Esophagus squamous epithelium (tissue), 5 donors: ENCODE measurements around the gene LSP1. TPM values are rescaled to one million over a fixed set of nuclear protein-coding genes. Genes with fewer than 3 reads are reported as not detected.

Experiments used
- DNase-seq: peaks from one replicate; lab custom pipeline; 2025; lab: John Stamatoyannopoulos, UW
- H3K27ac ChIP-seq, 4 donors: fragments of 200-600 bp; sonication (generic); one replicate each; pipeline ENCODE4 v1.5.1; 2016 to 2019; ENCODE audit warnings: mild to moderate bottlenecking in 1 of 4
- H3K27me3 ChIP-seq, 4 donors: fragments of 200-600 bp; sonication (generic); 1 replicate in 3 of 4; 2 replicates in 1 of 4; pipeline versions ENCODE4 v1.5.1 to v1.6.0; 2017 to 2021; ENCODE audit warnings: antibody characterized with exemption in 1 of 4
- H3K36me3 ChIP-seq, 3 donors: fragments of 200-600 bp; sonication (generic); one replicate each; pipeline ENCODE4 v1.5.1; 2016 to 2019
- H3K4me1 ChIP-seq, 3 donors: fragments of 200-600 bp; sonication (generic); one replicate each; pipeline ENCODE4 v1.5.1; 2017 to 2019
- H3K4me3 ChIP-seq, 4 donors: fragments of 200-600 bp; sonication (generic); 1 replicate in 3 of 4; 2 replicates in 1 of 4; pipeline ENCODE4 v1.5.1; 2016 to 2019; ENCODE audit warnings: mild to moderate bottlenecking in 2 of 4, moderate library complexity in 1 of 4
- H3K9me3 ChIP-seq, 3 donors: fragments of 200-600 bp; sonication (generic); one replicate each; pipeline ENCODE4 v1.5.1; 2016 to 2019
- POLR2A ChIP-seq, 4 donors: fragments of 450-650 bp; IDR thresholded peaks; one replicate each; pipeline ENCODE4 v1.6.1; 2017; ENCODE audit warnings: antibody characterized with exemption in 4 of 4, mild to moderate bottlenecking in 4 of 4, moderate library complexity in 3 of 4
- WGBS, 2 donors: methylation state at CpG; one replicate each; pipeline ENCODE4 v1.1.5; 2018; 5-methylcytosine and 5-hydroxymethylcytosine counted together
- intact Hi-C: fragments of 100-400 bp; cut with DNase I; formaldehyde crosslinking; loops from one replicate; pipeline ENCODE4 v1.15.0; 2022
- total RNA-seq, 4 donors: library from RNA; depleted of rRNA; stranded (reverse); fragments of >200 nt; gene quantifications; one replicate each; pipeline ENCODE4 v1.1.0, GENCODE V29; 2016
- TF ChIP-seq, protein P1 (sequence below), 6 experiments: fragments of 450-650 bp in 4 of 6; fragments of 200-600 bp in 2 of 6; sonication (generic) in 2 of 6; IDR thresholded peaks; one replicate each; pipeline ENCODE4 v1.5.1; 2016 to 2019; ENCODE audit warnings: antibody characterized with exemption in 6 of 6, mild to moderate bottlenecking in 4 of 6, moderate library complexity in 4 of 6
- donor health status: DM: yes; HTN: yes; CAD: no.

Gene LSP1
- total RNA-seq, 4 donors from 2014 or later, result 23.3 to 75.9 (median 46.4) TPM

DNA sequence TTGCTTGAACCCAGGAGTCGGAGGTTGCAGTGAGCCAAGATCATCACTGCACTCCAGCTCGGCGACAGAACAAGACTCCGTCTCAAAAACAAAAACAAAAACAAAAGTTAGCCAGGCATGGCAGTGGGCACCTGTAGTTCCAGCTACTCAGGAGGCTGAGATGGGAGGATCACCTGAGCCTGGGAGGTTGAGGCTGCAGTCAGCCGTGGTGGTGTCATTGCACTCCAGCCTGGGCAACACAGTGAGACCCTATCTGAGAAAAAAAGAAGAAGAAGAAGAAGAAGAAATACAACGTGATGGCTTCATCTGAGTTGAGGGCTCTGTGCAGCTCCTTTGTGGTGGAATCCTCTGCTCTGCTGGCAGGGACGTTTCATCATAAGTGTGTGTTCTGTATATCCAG, 56.6 kb downstream of the LSP1 start:
- Histone ChIP-seq H3K36me3 (no peaks in the 10 kb centered on the region), H3K4me1 (peaks cover 0 to 15% (median 0%) of the 10 kb centered on the region in 3 donors), H3K4me3 (no peak overlapping the region), H3K27me3 (peaks cover 0 to 16% (median 0%) of the 10 kb centered on the region in 4 donors), H3K9me3 (no peaks in the 10 kb centered on the region), H3K27ac (no peak overlapping the region)
- TF ChIP-seq, protein P1, sequence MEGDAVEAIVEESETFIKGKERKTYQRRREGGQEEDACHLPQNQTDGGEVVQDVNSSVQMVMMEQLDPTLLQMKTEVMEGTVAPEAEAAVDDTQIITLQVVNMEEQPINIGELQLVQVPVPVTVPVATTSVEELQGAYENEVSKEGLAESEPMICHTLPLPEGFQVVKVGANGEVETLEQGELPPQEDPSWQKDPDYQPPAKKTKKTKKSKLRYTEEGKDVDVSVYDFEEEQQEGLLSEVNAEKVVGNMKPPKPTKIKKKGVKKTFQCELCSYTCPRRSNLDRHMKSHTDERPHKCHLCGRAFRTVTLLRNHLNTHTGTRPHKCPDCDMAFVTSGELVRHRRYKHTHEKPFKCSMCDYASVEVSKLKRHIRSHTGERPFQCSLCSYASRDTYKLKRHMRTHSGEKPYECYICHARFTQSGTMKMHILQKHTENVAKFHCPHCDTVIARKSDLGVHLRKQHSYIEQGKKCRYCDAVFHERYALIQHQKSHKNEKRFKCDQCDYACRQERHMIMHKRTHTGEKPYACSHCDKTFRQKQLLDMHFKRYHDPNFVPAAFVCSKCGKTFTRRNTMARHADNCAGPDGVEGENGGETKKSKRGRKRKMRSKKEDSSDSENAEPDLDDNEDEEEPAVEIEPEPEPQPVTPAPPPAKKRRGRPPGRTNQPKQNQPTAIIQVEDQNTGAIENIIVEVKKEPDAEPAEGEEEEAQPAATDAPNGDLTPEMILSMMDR (IDR thresholded peaks at IDR 0.05), result no peak
- no peak for TF ChIP-seq POLR2A (IDR thresholded peaks at IDR 0.05)
- intact Hi-C loops, result no loop called here
- DNase-seq, result no peak
- 83 to 88% methylated on average over 7 of the region's 7 CpGs for WGBS, 2 donors

DNA sequence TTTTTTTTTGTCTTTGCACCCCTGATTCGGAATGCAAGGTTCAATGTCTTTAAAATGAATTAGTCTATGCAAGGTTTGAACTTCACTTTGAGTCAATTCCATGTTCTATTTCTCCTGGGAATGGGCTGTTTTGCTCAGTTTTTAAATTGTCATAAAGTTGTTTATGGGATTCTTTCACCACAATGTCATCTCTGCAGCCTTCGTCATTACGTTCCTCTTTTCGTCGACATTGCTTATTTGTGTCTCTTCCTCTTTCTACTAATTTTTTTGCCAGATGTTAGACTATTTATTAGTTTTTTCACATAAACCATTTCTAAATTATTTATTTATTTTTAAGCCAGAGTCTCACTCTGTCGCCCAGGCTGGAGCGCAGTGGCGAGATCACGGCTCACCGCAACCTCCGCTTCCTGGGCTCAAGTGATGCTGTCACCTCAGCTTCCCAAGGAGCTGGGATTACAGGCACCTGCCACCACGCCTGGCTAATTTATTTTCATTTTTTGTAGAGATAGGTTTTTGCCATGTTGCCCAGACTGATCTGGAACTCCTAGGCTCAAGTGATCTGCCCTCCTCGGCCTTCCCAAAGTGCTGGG, 59.5 kb downstream of the LSP1 start:
- DNase-seq, result no peak
- no peaks in the 10 kb centered on the region for H3K36me3 ChIP-seq

DNA sequence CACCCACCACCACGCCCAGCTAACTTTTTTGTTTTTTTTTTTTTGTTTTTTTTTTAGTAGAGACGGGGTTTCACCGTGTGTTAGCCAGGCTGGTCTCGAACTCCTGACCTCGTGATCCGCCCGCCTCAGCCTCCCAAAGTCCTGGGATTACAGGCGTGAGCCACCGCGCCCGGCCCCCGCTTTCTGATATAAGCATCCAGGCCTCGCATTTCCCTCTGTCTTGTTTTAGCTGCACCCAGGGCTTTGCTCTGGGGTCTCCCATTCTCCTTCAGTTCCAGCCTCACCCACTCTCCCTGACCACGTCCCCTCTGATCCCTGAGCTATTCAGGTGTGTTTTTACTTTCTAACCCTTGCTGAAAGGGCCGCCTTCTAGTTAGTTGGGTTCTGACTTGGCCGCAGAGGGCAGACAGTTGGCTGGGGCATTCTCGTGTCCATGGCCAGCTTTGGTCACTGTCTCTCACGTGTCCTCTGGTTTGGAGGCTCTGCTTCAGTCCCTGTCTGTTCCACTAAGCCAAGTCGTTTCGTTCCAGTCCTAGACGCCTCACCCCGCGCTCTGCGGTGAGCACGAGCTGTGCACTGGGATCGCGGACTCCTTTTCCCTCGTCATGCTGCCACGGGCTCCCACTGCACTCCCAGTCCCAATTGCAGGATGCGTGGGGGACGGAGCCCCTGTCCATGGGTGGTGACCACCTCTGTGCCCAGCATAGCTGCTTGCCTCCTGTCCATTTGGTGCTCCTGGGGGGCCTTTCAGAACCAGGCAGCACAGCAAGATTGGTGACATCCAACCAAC, 60.6 kb downstream of the LSP1 start:
- Histone ChIP-seq H3K4me1 (peaks cover 0 to 22% (median 12%) of the 10 kb centered on the region in 3 donors), H3K36me3 (no peaks in the 10 kb centered on the region), H3K27ac (no peak overlapping the region), H3K27me3 (peaks cover 0 to 10% (median 0%) of the 10 kb centered on the region in 4 donors), H3K9me3 (no peaks in the 10 kb centered on the region), H3K4me3 (no peak overlapping the region)
- WGBS, 2 donors, result 88 to 89% methylated on average over 28 to 31 of the region's 31 CpGs
- DNase-seq, result no peak
- intact Hi-C loops, result no loop called here
- TF ChIP-seq, protein P1 (IDR thresholded peaks at IDR 0.05), result no peak

More for the DNA sequence above, 59.5 kb downstream of the LSP1 start:
- H3K27me3 ChIP-seq, result peaks cover 0 to 10% (median 0%) of the 10 kb centered on the region in 4 donors
- no peak overlapping the region for H3K4me3 ChIP-seq
- TF ChIP-seq, protein P1 (IDR thresholded peaks at IDR 0.05), result no peak
- TF ChIP-seq POLR2A (IDR thresholded peaks at IDR 0.05), result no peak
- H3K9me3 ChIP-seq, result no peaks in the 10 kb centered on the region
- H3K4me1 ChIP-seq, result peaks cover 0 to 19% (median 6%) of the 10 kb centered on the region in 3 donors
- 82 to 84% methylated on average over 13 of the region's 13 CpGs for WGBS, 2 donors
- H3K27ac ChIP-seq, result no peak overlapping the region
- intact Hi-C loops, result no loop called here

DNA sequence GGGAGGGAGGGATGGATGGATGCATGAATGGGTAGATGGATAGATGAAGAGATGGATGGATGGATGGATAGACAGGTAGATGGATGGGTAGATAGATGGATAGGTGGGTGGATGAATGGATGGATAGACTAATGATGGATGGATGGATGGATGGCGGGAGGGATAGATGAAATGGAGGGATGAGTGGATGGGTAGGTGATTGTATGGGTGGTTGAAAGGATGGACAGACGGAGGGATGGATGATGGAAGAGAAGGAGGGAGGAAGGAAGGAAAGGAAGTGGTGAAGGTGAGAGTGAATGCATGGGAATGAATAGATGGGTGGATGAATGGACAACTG, 62.9 kb downstream of the LSP1 start:
- Histone ChIP-seq H3K4me3 (no peak overlapping the region), H3K27me3 (peaks cover 0 to 9% (median 0%) of the 10 kb centered on the region in 4 donors), H3K36me3 (no peaks in the 10 kb centered on the region), H3K27ac (no peak overlapping the region), H3K9me3 (no peaks in the 10 kb centered on the region), H3K4me1 (peaks cover 0 to 27% (median 15%) of the 10 kb centered on the region in 3 donors)
- DNase-seq, result no peak
- intact Hi-C loops, result loop anchor here (1.0 kb wide), 1 partner anchor 22 kb away; no protein-coding TSS in a partner anchor
- no peak for TF ChIP-seq POLR2A (IDR thresholded peaks at IDR 0.05)
- TF ChIP-seq, protein P1 (IDR thresholded peaks at IDR 0.05), result no peak
- WGBS, 2 donors, result 85 to 91% methylated on average over 2 of the region's 2 CpGs
